ENCODE data around the gene TAL1. TPM values are rescaled to one million over a fixed set of nuclear protein-coding genes. Genes with fewer than 3 reads are reported as not detected.

Gene TAL1
- total RNA-seq, 6 donors from 2014 or later, result 4.2 to 16.4 (median 10.8) TPM

GRCh38 chr1:47181955-47182675, 49.9 kb downstream of the TAL1 start:
- Histone ChIP-seq H3K36me3 (no peaks in the 10 kb centered on the region), H3K4me3 (no peak overlapping the region), H3K27ac (peak overlapping the region in 1 of 4 donors; percentile 28), H3K9me3 (no peaks in the 10 kb centered on the region), H3K27me3 (no peaks in the 10 kb centered on the region), H3K4me1 (peaks cover 9 to 16% (median 12%) of the 10 kb centered on the region in 4 donors)
- 76 to 77% methylated on average over 7 of the region's 7 CpGs for WGBS, 2 donors
- ATAC-seq (ENCODE audit: low FRiP score in 2 of 2) (no peak), DNase-seq (no peak)
- no peak for TF ChIP-seq POLR2A (IDR thresholded peaks at IDR 0.05)
- no peak for TF ChIP-seq CTCF (IDR thresholded peaks at IDR 0.05)
- TF ChIP-seq POLR2AphosphoS5 (IDR thresholded peaks at IDR 0.05), result no peak
- TF ChIP-seq EP300 (IDR thresholded peaks at IDR 0.05), result no peak

DNA sequence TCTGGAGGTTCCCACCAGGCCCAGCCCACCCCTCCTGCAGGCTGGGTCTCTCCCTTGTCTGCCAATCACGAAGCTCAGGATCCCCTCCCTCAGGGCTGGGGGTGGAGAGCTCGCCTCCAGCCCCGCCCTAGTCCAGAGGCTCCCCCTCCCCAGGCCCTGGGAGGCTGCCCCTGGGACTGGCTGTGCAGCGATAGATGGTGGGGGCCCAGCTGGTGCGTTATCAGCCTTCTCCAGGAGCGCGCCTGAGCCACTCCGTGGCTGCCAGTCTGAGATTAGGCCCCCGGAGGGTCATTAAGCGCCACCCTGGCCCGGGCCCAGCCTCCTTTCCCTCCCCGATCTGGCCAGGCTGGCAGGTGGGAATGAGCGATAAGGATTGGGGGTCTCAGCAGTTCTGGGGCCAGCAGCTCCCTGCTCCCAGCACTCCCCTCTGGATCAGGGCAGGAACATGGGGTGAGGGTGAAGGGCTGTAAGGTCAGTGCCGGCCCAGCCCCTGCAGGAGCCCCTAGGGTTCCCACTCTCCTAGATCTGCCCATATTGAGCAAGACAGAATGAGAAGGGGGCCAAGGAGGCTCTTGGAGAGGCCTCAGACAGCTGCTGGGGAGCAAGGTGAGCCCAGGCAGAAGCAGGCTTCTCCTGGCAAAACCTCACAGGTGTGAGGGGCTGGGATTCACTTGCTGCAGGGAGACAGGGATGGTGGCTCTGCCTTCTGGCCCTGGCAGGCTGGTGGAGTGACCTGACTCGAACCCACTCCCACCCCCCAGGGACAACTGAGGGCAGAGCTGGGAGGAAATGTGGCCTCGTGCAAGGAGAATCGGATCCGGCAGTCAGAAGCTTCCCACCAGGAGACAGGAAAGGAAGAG, 50.7 kb downstream of the TAL1 start:
- DNase-seq (peak in 1 of 2 donors; percentile 60), ATAC-seq (ENCODE audit: low FRiP score in 2 of 2) (no peak)
- Histone ChIP-seq H3K36me3 (no peaks in the 10 kb centered on the region), H3K27ac (peak overlapping the region in 1 of 4 donors; percentile 28), H3K4me3 (no peak overlapping the region), H3K4me1 (peaks cover 9 to 16% (median 12%) of the 10 kb centered on the region in 4 donors), H3K9me3 (no peaks in the 10 kb centered on the region), H3K27me3 (no peaks in the 10 kb centered on the region)
- 61 to 80% methylated on average over 6 to 15 of the region's 18 CpGs for WGBS, 2 donors
- TF ChIP-seq POLR2A (IDR thresholded peaks at IDR 0.05) (no peak), EP300 (IDR thresholded peaks at IDR 0.05) (no peak), POLR2AphosphoS5 (IDR thresholded peaks at IDR 0.05) (no peak), CTCF (IDR thresholded peaks at IDR 0.05) (no peak)

DNA sequence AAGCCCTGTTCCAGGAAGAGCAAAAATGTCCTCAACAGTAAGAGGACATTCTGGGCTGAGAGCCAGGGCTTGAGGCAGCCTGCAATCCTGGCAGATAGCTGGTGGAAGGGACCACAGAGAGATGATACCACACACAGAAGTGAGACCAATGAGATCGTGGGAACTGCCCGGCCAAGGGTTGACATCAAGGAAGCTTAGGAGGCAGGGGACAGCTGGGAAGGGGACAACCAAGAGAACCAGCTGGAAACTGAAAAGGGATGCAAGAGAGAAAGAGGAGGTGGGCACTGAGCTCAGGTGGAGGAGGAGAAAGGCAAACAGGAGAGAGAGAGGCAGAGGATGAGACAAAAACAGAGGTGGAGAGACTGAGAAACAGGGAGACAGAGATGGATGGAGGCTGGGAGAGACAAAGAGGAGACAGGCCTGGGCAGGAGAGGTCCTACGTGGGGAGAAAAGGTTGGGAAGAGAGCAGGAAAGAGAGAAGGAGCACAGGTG, 51.4 kb downstream of the TAL1 start:
- Histone ChIP-seq H3K27ac (no peak overlapping the region), H3K27me3 (no peaks in the 10 kb centered on the region), H3K36me3 (no peaks in the 10 kb centered on the region), H3K4me1 (peaks cover 9 to 17% (median 12%) of the 10 kb centered on the region in 4 donors), H3K9me3 (no peaks in the 10 kb centered on the region), H3K4me3 (no peak overlapping the region)
- TF ChIP-seq POLR2AphosphoS5 (IDR thresholded peaks at IDR 0.05), result no peak
- no peak for TF ChIP-seq POLR2A (IDR thresholded peaks at IDR 0.05)
- TF ChIP-seq CTCF (IDR thresholded peaks at IDR 0.05), result no peak
- TF ChIP-seq EP300 (IDR thresholded peaks at IDR 0.05), result no peak
- ATAC-seq (ENCODE audit: low FRiP score in 2 of 2) (no peak), DNase-seq (peak in 1 of 2 donors; percentile 55)
- WGBS, 2 donors, result 60 to 62% methylated on average over 3 of the region's 3 CpGs

DNA sequence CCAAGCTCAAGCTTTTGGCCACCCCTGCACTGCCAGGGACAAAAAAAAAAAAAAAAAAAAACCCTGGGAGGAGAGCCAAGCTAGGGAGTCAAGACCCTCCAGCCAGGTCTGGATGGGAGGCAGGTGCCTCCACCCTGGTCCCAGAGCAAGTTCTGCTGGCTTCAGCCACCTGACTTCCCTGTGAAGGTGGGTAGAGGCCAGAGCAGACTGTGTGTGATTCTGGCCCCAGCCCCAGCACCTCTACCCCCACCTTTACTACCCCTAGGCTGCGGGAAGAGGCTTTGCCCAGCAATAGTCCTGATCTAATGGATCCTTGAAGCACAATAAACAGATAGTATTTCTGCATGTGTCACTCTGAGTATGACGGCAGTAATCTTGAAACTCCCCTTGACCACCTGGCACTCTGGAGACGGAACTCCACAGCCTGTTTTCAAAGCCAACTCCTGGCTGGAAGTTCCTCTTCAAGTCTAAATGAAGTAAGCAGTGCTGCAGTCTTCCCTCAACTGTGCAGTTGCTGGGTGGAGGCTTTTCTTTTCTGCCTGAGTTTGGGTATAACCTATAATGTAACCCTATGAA, 51.9 kb downstream of the TAL1 start:
- no peaks in the 10 kb centered on the region for H3K36me3 ChIP-seq
- DNase-seq (no peak), ATAC-seq (ENCODE audit: low FRiP score in 2 of 2) (no peak)
- H3K4me1 ChIP-seq, result peaks cover 12 to 23% (median 18%) of the 10 kb centered on the region in 4 donors
- TF ChIP-seq POLR2A (IDR thresholded peaks at IDR 0.05) (no peak), CTCF (IDR thresholded peaks at IDR 0.05) (no peak), POLR2AphosphoS5 (IDR thresholded peaks at IDR 0.05) (no peak), EP300 (IDR thresholded peaks at IDR 0.05) (no peak)
- H3K27ac ChIP-seq, result peak overlapping the region in 1 of 4 donors; percentile 76
- 35 to 63% methylated on average over 2 to 3 of the region's 3 CpGs for WGBS, 2 donors
- no peaks in the 10 kb centered on the region for H3K9me3 ChIP-seq
- H3K4me3 ChIP-seq, result peak overlapping the region in 2 of 4 donors; percentile 47 to 49
- H3K27me3 ChIP-seq, result no peaks in the 10 kb centered on the region

All from upper lobe of left lung (tissue), 6 donors.